ENCODE results near the gene MS4A15.

The MS4A15 gene

DNA sequence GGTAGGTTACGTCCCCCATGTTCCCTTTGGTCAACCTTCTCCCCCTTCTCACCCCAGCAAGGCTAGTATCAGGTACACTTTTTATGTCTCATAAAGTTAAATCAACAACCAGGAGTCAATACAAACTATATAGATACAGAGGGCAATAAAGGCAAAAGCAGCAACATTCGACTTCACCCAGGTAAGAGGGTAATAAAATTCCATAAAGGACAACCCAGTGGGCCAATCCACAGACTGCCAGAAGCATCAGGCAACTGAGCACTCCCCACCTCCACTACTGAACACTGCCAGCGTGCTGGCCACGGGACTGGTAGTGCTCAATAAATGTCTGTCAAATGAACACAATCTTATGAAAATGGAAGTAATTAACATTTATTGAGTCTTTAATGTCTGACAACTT, 37.3 kb upstream of the MS4A15 start:
- DNase-seq (ENCODE audit: low read depth in 1 of 2, low spot score in 1 of 2): no peak
- H3K4me3 ChIP-seq (replicated peaks; ENCODE audit: insufficient read depth, low read length): no peak overlapping the region
- TF ChIP-seq GABPA (IDR thresholded peaks at IDR 0.05; ENCODE audit: low read depth): no peak
- TF ChIP-seq SPI1 (IDR thresholded peaks at IDR 0.05; ENCODE audit: borderline replicate concordance, low read depth): no peak
- TF ChIP-seq, protein P1, sequence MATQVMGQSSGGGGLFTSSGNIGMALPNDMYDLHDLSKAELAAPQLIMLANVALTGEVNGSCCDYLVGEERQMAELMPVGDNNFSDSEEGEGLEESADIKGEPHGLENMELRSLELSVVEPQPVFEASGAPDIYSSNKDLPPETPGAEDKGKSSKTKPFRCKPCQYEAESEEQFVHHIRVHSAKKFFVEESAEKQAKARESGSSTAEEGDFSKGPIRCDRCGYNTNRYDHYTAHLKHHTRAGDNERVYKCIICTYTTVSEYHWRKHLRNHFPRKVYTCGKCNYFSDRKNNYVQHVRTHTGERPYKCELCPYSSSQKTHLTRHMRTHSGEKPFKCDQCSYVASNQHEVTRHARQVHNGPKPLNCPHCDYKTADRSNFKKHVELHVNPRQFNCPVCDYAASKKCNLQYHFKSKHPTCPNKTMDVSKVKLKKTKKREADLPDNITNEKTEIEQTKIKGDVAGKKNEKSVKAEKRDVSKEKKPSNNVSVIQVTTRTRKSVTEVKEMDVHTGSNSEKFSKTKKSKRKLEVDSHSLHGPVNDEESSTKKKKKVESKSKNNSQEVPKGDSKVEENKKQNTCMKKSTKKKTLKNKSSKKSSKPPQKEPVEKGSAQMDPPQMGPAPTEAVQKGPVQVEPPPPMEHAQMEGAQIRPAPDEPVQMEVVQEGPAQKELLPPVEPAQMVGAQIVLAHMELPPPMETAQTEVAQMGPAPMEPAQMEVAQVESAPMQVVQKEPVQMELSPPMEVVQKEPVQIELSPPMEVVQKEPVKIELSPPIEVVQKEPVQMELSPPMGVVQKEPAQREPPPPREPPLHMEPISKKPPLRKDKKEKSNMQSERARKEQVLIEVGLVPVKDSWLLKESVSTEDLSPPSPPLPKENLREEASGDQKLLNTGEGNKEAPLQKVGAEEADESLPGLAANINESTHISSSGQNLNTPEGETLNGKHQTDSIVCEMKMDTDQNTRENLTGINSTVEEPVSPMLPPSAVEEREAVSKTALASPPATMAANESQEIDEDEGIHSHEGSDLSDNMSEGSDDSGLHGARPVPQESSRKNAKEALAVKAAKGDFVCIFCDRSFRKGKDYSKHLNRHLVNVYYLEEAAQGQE (IDR thresholded peaks at IDR 0.05; ENCODE audit: insufficient replicate concordance, low read depth): no peak
- TF ChIP-seq POLR2AphosphoS5 (IDR thresholded peaks at IDR 0.05; ENCODE audit: low read depth): no peak
- TF ChIP-seq, protein P2, sequence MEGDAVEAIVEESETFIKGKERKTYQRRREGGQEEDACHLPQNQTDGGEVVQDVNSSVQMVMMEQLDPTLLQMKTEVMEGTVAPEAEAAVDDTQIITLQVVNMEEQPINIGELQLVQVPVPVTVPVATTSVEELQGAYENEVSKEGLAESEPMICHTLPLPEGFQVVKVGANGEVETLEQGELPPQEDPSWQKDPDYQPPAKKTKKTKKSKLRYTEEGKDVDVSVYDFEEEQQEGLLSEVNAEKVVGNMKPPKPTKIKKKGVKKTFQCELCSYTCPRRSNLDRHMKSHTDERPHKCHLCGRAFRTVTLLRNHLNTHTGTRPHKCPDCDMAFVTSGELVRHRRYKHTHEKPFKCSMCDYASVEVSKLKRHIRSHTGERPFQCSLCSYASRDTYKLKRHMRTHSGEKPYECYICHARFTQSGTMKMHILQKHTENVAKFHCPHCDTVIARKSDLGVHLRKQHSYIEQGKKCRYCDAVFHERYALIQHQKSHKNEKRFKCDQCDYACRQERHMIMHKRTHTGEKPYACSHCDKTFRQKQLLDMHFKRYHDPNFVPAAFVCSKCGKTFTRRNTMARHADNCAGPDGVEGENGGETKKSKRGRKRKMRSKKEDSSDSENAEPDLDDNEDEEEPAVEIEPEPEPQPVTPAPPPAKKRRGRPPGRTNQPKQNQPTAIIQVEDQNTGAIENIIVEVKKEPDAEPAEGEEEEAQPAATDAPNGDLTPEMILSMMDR (IDR thresholded peaks at IDR 0.05; ENCODE audit: insufficient read depth, low read length): no peak
- H3K27me3 ChIP-seq (ENCODE audit: insufficient read depth, poor library complexity, severe bottlenecking): peaks cover 2% of the 10 kb centered on the region
- no peak overlapping the region for H3K27ac ChIP-seq (replicated peaks)

DNA sequence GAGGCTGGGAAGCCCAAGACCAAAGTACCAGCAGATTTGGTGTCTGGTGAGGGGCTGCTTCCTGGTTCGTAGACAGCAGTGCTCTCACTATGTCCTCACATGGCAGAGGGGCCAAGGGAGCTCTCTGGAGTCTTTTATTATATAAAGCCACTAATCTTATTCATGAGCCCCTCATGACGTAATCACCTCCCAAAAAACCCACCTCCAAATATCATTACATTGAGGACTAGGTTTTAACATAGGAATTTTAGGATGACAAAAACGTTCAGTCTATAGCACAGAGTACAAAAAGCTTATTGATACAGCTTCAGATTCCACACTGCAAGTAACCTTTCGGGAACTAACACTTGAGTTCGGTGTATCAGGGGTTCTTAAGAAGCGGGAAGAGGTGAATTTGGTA, 36.2 kb upstream of the MS4A15 start:
- TF ChIP-seq GABPA (IDR thresholded peaks at IDR 0.05; ENCODE audit: low read depth) (no peak), POLR2AphosphoS5 (IDR thresholded peaks at IDR 0.05; ENCODE audit: low read depth) (no peak), SPI1 (IDR thresholded peaks at IDR 0.05; ENCODE audit: borderline replicate concordance, low read depth) (no peak)
- TF ChIP-seq, protein P2 (IDR thresholded peaks at IDR 0.05; ENCODE audit: insufficient read depth, low read length): no peak
- TF ChIP-seq, protein P1 (IDR thresholded peaks at IDR 0.05; ENCODE audit: insufficient replicate concordance, low read depth): no peak
- Histone ChIP-seq H3K27ac (replicated peaks) (no peak overlapping the region), H3K4me3 (replicated peaks; ENCODE audit: insufficient read depth, low read length) (no peak overlapping the region), H3K27me3 (ENCODE audit: insufficient read depth, poor library complexity, severe bottlenecking) (peaks cover 2% of the 10 kb centered on the region)
- no peak for DNase-seq (ENCODE audit: low read depth in 1 of 2, low spot score in 1 of 2)

DNA sequence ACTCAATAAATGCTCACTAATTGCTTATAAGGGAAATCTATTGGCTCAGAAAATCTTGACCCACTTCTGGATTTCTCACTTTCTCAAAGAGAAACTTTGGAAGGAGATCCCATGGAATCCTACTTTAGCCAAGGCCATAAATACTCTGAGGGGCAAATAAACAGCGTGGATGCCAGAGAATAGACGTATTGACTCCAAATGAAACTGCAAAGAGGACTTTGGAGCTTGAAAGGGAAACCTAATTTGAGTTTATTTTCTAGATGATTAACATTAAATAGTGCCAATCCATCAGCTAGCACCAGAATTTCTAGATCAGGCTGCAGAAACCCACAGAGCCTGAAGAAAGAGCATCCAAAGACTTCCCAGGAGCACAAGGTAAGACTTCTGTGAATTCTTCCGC, 32.2 kb upstream of the MS4A15 start, which contains the start of gene MS4A18:
Gene MS4A18, plus strand, starts transcription at position 301 of the 400 bp plus-strand sequence.
- no peak for TF ChIP-seq SPI1 (IDR thresholded peaks at IDR 0.05; ENCODE audit: borderline replicate concordance, low read depth)
- no peak for TF ChIP-seq GABPA (IDR thresholded peaks at IDR 0.05; ENCODE audit: low read depth)
- TF ChIP-seq, protein P2 (IDR thresholded peaks at IDR 0.05; ENCODE audit: insufficient read depth, low read length): no peak
- TF ChIP-seq, protein P1 (IDR thresholded peaks at IDR 0.05; ENCODE audit: insufficient replicate concordance, low read depth): no peak
- no peak for TF ChIP-seq POLR2AphosphoS5 (IDR thresholded peaks at IDR 0.05; ENCODE audit: low read depth)
- no peak within 1 kb of the TSS for H3K27ac ChIP-seq (replicated peaks)
- no peaks in the 10 kb centered on the region for H3K27me3 ChIP-seq (ENCODE audit: insufficient read depth, poor library complexity, severe bottlenecking)
- DNase-seq (ENCODE audit: low read depth in 1 of 2, low spot score in 1 of 2): no peak
- H3K4me3 ChIP-seq (replicated peaks; ENCODE audit: insufficient read depth, low read length): no peak within 1 kb of the TSS
